ENCODE measurements around the gene VAMP5.
"Not testable (repeated sequence)": the region's sequence is repeated elsewhere in the genome, so short reads cannot be mapped to it uniquely, and the experiment has no call there.

Gene VAMP5

DNA sequence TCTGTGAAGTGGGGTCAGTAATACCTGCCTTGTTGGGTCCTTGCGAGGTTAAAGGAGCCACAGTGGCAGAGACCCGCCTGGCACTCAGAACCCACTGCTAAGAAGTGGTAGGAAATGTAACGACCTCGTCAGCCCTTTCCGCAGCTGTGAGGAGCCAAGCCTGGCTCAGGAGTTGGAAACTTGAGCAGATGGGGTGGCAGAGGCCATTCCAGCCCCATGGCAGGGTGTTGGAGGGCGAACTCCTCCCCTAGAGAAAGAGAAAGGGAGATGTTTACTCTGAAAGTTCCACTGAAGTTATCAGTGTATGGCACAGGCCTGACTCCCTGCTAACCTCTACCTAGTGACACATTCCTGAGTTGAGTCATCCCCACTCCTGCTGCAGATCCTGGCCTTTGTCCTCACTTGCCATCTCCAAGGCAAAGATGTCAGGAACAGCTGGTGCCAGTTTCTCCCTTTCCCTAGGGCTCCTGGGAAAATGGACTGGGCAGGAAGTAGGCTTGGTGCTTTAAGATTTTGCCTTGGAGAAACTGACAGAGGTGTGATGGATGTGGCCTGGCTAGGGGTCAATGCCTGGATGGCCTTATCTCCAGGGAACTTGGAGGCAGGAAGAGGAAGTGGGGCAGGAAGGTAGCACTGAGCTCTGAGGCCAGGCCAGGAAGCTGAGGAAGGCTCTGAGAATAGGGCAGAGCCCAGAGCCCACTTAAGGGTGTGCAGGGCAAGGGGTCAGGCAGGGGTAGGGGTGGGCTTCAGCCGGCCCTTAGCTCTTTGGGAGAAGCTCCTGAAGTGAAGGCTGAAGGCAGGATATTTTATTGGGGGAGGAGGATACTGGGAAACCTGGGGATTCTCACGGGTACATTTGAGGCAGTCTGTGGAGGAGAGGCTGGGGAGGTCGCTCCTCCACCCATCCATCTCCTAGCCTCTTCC lies 888 bp downstream of the VAMP5 start:
- DNase-seq = no peak
- peak; percentile 72 for ATAC-seq

DNA sequence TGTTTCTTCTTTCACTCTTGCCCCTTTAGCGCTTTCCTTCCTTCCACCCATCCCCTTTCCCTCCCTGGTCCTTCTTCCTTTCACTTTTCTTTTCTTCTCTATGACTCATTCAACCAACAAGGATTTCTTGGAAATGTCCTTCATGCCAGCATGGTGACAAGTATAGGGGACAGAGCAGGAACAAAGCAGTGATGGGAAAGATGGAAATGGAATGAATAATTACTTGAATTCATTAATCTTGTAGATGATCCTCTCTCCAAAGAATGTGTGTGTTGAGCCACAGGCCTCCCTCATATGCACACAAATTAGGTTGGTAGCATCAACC lies 1.5 kb downstream of the VAMP5 start:
- ATAC-seq (no peak), DNase-seq (no peak)

DNA sequence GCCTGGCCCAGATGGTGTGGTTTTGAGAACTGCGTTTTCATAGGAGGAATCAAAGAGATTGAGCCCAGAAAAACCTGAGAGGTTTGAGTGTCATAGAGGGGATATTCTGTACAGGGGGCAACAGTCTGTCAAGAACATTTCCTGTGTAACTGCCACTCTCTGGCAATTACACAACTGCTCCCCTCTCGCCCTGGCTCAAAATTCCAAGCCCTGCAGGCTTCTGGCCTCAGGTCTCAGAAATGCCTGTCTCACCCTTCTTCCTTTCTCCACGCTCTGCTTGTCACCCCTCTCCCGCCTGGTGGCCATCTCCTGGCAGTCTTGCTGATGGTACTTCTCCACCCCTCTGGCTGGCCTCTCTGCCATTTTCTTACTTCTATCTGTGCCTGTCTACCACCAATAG lies 4.0 kb downstream of the VAMP5 start:
- no peak for ATAC-seq
- DNase-seq = no peak

DNA sequence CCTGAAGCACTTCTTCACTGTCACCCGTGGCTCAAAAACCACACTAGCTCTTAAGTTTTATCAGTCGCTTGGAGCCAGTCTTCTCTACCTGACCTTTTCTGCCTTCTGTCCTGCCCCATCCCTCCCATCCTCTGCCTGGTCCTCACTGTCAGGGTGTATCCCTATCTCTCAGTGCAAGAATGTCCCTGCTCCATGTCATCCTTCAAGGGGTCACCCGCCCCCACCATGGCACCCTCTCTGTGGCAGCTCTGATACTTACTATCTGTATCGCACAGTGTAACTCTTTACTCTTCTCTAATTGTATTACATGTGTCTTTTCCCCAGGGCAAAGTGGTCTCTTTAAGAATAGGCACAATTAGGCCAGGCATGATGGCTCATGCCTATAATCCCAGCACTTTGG lies 4.4 kb downstream of the VAMP5 start:
- ATAC-seq (no peak), DNase-seq (no peak)

DNA sequence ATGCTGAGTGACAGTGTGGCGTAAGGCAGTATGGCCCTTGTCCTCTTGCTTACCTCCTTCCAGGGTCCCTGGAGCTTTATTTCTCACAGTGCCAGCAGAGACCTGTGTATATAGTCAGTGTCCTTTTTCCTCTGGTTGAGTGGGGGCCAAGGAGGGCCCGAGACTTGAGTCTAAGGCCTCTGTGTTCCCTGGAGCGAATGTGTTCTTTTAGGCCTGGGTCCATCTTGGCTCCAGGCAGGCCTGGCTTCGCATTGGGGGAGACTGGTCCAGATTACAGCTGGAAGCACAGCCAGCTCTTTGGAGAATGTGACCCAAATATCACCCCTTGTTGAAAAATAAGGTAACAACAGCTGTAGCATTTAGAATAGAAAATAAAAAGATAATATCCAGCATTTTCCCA lies 5.0 kb downstream of the VAMP5 start:
- DNase-seq (no peak), ATAC-seq (no peak)

DNA sequence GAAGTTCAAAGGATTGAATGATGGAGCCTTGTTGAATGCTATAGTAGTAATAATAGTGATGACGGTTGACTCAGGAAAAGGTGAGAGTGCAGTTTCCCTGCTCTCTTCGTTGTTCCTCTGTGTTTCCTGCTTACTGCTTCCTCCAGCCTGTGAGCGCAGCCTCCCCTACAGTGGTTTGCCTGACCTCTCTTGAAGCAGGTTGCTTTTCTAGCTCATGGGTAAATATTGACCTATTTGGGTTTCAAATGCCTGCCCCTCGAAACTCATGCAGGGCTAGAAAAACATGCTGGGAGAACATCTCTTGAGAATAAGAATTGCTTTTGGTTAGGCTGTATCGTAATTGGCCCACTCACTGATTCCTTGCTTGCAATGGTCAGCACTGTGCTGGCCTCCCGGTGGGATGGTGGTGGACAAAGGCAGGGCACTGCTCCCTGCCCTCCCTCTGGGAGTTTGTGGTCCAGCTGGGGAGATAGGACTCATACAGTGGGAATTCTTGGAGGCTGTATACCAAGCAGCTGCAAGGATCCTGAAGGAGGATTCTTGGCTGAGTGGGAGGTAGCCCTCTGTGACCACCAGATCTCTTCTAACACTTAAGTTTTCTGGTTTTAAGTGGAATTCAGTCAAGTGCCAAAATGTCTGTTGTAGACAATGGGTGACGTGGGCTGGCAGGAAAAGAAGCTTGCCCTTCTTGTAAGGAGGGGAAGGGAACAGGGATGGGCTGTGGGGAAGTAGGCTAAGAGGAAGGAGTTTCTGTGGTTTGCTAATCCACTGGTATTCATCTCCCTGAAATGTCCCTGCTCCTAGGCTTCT lies 6.0 kb downstream of the VAMP5 start:
- DNase-seq (no peak), ATAC-seq (no peak)

DNA sequence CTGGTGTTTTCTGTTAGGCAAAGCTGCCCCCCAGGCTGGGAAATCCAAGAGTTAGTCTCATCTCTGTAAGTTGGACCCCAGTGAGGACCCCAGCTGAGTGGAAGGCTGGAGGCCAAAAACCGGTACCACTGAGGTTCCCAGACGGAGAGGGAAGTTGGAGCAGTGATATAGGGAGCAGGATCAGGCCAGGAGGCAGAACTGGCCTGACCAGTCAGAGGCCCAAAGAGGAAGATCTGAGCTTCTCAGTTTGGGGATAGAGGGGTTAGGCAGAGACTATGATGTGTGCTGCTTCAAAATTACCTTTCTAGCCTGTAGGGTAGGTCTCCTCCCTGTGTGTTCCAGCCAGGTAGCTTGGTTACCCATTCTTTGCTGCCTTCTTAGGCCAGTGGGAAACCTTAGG lies 6.7 kb downstream of the VAMP5 start:
- DNase-seq (no peak), ATAC-seq (no peak)

DNA sequence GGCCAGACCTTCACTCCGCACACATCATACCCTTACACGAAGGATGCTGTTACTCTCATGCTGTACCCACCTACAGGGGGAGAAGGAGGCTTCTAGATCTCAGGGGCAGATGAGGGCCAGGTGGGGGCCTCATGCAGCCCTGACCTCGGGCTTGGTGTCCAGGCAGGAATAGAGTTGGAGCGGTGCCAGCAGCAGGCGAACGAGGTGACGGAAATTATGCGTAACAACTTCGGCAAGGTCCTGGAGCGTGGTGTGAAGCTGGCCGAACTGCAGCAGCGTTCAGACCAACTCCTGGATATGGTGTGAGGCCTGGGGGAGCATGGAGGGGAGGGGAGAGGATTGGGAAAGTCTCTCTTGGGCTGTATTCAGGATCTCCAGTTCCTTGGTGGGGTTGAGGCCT lies 7.3 kb downstream of the VAMP5 start:
- DNase-seq = no peak
- ATAC-seq = no peak

DNA sequence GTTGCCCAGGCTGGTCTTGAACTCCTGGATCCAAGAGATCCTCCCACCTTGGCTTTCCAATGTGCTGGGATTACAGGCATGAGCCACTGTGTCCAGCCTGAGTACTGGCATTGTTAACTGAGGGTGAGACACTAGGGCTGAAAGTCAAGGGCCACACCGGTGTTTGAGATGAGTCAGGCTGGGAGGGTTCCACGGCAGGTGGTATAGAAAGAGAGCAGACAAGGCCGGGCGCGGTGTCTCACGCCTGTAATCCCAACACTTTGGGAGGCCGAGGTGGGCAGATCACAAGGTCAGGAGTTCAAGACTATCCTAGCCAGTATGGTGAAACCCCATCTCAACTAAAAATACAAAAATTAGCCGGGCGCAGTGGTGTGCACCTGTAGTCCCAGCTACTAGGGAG lies 8.1 kb downstream of the VAMP5 start:
- ATAC-seq = not testable (repeated sequence)

DNA sequence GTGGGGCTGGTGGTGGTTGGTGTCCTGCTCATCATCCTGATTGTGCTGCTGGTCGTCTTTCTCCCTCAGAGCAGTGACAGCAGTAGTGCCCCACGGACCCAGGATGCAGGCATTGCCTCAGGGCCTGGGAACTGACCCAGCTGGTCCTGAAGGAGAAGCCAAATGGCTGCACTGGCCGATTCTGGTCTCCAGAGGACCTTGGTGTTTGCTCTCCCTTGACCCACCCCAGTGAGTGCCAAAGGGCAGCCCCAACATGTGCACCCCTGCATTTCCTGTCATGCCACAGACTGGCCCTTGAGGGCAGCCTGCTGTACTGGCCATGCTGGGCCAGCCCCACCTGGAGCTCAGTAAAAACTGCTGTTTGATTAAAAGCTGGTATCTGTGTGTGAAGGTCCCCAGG lies 8.8 kb downstream of the VAMP5 start:
- DNase-seq (no peak), ATAC-seq (no peak)

More for the DNA sequence above, 8.1 kb downstream of the VAMP5 start:
- DNase-seq = not testable (repeated sequence)

DNA sequence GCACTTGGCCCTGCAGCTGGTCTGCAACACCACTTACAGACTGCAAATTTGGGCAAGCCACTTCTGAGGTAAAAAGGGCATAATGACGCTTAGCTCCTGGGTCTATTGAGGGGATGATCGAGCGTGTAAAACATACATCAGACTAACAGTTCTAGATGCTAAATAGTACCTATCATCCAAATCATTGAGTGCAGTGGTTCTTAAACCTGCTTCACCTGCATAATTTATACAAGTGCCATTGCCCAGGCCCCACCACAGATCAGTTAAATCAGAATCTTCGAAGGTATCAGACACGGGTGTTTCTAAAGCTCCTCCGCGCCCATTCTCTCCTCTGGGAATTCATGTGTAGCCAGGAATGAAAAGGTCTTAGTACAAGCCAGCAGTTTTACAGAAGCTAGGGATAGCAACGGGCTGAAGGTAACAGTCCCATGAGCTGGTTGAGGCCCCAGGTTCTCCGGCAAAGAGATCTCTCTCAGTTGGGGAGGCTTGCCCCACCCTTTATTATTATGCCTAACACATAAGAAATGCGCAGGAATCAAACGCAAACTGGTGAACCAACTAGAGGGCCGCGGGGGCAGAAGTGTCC lies 10.6 kb downstream of the VAMP5 start:
- DNase-seq (no peak), ATAC-seq (no peak)

DNA sequence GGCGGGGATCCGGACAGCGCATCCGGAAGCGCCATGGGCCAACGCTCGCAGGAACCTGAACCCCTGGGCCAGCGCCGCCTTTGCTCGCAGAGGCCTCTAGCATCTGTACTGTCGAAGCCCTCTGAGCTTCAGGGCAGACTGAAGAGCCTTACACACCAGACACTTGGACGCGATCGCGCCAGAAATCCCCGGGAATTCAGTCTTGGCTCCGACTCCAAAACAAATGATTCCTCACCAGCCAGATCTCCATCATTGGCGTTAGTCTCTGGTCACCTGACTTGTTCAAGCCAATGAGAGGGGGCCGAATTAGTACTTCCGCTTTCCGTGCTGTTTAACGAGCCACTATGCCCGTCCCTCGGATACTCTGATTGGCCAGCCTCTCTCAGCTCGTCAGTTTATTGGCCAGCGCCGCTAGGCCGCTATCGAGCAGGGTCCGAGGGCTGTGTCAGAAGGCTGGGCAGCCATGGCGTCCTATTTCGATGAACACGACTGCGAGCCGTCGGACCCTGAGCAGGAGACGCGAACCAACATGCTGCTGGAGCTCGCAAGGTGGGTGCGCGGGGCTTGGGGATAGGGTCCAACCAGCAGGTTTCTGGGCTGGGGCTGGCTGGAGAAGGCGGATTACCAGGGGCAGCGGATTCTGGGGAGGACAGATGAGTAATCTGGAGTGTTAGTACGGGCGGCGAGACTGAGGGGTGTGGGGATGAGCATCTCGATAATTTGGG lies 11.2 kb downstream of the VAMP5 start, which contains the start of gene RNF181:
TSS of gene RNF181 (plus strand) at position 445 of the 725 bp plus-strand sequence. CDS start at position 464, 19 bp downstream.
- peak; percentile 87 for DNase-seq
- peak; percentile 100 for ATAC-seq

DNA sequence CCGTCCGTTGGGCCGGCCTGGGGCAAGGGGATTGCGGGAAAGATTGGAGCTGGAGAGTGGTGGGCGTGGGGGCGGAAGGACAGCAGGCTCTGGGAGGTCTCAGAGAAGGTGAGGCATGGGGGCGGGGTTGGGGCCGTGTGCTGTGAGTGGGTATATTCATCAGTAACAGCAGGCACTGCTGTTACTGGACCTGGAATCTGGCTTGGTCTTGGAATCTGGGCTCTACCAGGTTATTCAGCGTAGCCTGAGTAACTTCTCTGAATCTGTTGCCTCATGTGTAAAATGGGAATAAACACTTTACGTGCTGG lies 11.7 kb downstream of the VAMP5 start:
- ATAC-seq (peak; percentile 5), DNase-seq (peak; percentile 46)

DNA sequence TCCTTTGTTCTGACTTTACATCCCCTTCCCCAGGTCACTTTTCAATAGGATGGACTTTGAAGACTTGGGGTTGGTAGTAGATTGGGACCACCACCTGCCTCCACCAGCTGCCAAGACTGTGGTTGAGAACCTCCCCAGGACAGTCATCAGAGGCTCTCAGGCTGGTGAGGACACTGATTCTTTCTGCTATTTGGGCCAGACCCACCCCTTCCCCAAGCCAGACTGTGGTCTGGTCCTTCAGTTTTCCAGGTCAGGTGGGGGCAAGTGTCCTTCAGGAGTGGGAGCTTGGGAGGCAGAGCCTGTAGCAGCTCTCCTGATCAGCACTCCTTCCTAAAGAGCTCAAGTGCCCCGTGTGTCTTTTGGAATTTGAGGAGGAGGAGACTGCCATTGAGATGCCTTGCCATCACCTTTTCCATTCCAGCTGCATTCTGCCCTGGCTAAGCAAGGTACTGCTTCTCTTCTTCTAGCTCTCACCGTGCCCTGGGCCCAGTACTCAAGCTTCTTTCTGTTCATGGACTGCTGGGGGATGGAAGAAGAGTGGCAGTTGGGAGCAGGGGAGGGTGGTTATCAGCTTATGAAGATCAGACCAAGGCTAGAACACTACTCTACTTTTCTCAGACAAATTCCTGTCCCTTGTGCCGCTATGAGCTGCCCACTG lies 12.4 kb downstream of the VAMP5 start:
- DNase-seq (no peak), ATAC-seq (no peak)

DNA sequence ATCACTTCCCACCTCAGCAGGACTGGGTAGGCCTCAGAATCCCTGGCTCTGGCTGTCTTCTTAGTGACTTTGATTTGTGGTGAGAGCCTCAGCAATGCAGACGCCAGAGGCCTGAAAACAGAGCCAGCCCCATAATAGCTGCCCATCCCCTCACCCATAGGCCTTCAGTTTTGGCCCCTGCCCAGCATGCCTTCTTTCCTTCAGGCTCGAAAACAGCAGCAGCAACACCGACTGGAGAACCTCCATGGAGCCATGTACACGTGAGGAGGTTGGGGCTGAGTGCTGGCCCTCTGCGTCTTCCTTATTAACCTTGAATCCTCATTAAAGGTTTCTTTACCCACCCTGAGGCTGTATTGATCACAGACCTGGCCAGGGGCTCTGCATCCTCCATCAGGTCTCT lies 13.0 kb downstream of the VAMP5 start:
- DNase-seq (no peak), ATAC-seq (no peak)

DNA sequence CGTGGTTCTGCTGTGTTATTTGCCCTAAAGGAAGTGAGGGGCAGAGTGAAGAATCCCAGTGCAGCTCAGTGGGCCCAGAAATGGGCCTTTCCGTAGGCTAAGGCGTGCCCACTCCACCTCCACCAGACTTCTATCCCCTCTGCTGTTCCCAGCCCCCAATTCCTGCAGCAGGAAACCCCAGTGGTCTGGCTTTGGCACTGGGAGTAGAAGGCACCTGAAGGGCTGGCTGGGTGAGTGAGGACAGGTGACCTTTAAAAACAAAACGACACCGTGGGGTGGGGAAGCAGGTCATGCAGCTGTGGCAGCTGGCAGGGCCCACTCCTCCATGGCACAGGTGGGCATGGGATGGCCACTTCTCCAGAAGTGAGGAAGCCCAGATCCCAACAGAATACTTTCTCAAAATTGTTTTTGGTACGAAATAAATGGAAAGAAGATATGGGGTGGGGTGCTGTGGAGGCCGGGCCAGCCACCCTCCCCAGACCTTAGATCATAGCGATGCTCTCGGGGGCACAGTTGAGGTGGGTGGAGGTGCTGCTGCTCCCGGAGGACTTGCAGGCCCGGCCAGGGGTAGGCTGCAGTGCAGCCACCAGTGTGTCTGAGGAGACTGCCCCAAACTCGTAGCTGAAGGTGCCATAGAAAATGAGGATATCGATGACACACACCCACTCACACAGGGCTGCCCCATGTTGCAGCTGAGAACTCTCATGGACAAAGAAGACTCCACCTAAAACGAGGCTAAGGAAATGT lies 14.5 kb downstream of the VAMP5 start:
- ATAC-seq = no peak
- DNase-seq = no peak

DNA sequence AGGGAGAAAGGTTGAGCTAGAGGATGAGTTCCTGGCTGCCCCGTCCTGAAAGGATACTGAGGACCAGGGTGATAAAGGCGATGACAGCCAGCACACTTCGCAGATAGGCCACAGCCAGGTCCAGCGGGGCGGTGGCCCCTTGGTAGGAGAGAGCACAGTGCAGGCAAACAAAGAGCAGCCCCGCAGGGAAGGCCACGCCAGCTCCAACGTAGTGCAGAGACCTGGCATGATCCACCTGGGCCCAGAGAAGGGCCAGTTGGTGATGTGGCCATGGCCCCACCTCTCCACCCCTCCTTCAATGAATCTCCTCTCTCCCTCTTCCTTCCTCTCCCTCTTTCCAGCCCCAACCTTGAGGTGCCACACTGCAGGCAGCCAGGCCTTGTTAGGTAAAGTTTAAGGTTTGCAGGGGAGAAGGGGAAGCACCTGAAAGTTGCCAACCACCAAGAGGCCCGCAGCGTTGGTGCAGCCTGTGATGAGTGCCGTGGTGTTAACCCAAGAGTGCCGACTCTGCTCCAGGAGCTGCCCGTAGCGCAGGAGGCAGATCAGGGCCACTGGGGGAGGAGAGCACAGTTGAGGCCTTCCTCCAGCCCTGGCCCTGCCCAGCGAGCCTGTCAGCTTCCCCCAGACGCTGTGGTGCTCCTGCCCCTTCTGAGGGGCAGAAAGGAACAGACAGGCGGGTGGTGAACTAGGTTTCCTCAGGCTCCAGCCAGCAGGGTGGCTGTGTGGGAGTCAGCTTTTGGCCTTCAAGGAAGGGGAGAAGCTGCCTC lies 15.4 kb downstream of the VAMP5 start:
- ATAC-seq = no peak
- DNase-seq = no peak

DNA sequence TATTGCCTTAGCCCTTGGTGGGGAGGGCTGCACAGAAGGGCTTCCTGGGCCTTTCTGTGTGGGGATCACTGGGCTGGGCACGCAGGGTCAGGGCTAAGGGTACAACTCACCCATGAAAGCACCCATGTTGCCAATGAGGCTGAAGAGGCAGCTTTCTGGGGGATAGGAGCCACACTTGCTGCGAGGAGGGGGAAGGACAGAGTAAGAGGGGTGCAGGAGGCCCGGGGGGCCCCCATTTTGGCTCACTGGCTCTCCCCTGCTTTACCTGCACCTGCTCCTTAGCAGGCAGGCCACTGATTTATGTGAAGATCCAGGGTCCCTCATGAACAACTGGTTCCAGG lies 16.0 kb downstream of the VAMP5 start:
- ATAC-seq (no peak), DNase-seq (no peak)

DNA sequence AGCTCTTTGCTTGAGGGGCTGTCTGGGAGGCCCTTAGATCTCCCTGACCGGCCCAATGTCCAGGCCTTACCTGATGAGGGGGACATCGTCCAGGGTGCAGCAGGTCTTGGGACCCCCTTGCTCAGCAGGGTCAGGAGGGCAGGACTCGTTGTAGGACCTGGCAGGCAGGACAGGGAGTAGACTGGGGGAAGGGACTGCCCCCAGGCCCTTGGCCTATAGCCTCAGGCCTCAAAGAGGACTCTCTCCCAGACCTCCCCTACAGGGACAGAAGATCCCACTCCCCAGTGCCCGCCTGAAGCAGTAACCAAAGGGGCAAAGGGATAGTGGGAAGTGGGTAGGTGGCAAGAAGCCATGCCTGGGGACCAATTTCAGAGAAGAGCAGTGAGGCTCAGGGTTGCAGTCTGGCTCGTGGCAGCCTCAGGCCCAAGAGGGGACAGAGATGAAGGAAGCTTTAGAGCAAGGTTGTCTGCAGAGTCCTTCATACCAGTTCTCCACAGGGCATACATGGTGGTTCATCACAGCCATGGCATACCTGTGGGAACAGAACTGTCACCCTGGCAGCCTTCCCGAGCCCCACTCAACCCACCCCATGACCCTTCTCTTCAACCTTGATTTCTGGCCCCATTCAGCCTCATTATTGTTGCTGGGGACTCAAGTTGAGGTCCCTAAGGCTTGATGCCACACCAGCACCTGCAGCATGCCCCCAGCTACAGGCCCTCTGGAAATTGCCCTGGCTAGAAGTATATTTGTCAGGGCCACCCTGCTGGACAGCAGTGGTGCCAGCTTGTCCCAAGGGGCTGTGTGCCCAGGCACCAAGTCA lies 16.9 kb downstream of the VAMP5 start:
- ATAC-seq (no peak), DNase-seq (no peak)
